ENCODE measurements around the gene SCAMP5. TPM values are rescaled to one million over a fixed set of nuclear protein-coding genes. Genes with fewer than 3 reads are reported as not detected.

SCAMP5 gene
- total RNA-seq, 1 experiment from 2014 or later = 70.1 TPM

DNA sequence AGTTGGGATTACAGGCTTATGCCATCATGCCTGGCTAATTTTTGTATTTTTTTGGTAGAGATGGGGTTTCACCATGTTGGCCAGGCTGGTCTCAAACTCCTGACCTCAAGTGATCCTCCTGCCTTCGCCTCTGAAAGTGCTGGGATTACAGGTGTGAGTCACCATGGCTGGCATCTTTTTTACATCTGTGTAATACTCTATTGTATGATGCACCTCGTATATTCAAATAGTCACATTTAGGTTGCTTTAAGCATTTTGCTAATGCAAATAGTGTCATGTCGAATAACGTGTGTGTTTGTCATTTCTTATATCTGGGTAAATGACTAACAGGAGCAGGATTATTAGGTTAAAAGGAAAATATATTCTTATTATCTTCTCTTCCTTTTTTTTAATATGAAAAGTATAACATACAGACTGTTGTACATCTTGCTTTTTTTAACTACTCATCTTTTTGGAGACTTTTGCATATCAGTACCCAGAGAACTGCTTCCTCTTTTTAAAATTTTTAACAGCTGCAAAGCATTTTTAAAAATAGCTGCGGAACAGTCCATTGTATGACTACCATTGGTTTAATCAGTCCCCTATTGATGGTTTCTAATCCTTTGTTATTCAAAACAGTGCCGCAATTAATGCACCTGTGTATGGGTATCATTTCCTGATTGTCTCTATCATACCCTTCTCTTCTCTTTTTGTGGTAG lies 13.4 kb downstream of the SCAMP5 start:
- Mint-ChIP-seq H3K9me3 (no peaks in the 10 kb centered on the region), H3K4me1 (no peaks in the 10 kb centered on the region), H3K27me3 (ENCODE audit: low read depth) (no peaks in the 10 kb centered on the region), H3K36me3 (peaks cover 14% of the 10 kb centered on the region), H3K27ac (no peak overlapping the region), H3K4me3 (no peak overlapping the region)
- DNase-seq (ENCODE audit: low spot score) = no peak
- ChIA-PET POLR2A (no interaction called here), CTCF (interaction anchor here (1.0 kb wide), 1 partner anchor 193 kb away, joined by 4 read pairs; the partner anchor contains the start of gene C15orf39)
- TF ChIP-seq, protein P1, sequence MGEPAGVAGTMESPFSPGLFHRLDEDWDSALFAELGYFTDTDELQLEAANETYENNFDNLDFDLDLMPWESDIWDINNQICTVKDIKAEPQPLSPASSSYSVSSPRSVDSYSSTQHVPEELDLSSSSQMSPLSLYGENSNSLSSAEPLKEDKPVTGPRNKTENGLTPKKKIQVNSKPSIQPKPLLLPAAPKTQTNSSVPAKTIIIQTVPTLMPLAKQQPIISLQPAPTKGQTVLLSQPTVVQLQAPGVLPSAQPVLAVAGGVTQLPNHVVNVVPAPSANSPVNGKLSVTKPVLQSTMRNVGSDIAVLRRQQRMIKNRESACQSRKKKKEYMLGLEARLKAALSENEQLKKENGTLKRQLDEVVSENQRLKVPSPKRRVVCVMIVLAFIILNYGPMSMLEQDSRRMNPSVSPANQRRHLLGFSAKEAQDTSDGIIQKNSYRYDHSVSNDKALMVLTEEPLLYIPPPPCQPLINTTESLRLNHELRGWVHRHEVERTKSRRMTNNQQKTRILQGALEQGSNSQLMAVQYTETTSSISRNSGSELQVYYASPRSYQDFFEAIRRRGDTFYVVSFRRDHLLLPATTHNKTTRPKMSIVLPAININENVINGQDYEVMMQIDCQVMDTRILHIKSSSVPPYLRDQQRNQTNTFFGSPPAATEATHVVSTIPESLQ (CRISPR knock-in tag; IDR thresholded peaks at IDR 0.05) = no peak
- no peak for TF ChIP-seq SMAD4 (CRISPR knock-in tag; IDR thresholded peaks at IDR 0.05)
- ATAC-seq = no peak

DNA sequence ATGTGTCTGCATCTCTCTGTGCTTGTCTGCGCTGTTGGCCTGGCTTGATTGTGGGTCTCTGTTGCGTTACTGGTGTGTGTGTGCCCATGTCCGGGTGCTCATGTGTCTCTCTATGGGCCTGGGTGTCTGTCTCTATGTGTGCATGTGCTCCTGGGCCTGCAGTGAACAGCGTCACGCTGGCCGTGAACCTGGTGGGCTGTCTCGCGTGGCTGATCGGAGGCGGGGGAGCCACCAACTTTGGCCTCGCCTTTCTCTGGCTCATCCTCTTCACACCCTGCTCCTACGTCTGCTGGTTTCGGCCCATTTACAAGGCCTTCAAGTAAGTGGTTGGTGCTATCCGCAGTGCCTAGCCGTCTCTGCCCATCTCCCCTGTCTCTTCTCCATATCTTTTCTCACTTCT lies 21.1 kb downstream of the SCAMP5 start:
- H3K27ac Mint-ChIP-seq = no peak overlapping the region
- peaks cover 19% of the 10 kb centered on the region for H3K36me3 Mint-ChIP-seq
- CTCF ChIA-PET = no interaction called here
- ATAC-seq (no peak), DNase-seq (ENCODE audit: low spot score) (no peak)
- H3K9me3 Mint-ChIP-seq = no peaks in the 10 kb centered on the region
- no peak overlapping the region for H3K4me3 Mint-ChIP-seq
- POLR2A ChIA-PET = no interaction called here
- H3K4me1 Mint-ChIP-seq = no peaks in the 10 kb centered on the region
- H3K27me3 Mint-ChIP-seq (ENCODE audit: low read depth) = no peaks in the 10 kb centered on the region
- TF ChIP-seq, protein P2, sequence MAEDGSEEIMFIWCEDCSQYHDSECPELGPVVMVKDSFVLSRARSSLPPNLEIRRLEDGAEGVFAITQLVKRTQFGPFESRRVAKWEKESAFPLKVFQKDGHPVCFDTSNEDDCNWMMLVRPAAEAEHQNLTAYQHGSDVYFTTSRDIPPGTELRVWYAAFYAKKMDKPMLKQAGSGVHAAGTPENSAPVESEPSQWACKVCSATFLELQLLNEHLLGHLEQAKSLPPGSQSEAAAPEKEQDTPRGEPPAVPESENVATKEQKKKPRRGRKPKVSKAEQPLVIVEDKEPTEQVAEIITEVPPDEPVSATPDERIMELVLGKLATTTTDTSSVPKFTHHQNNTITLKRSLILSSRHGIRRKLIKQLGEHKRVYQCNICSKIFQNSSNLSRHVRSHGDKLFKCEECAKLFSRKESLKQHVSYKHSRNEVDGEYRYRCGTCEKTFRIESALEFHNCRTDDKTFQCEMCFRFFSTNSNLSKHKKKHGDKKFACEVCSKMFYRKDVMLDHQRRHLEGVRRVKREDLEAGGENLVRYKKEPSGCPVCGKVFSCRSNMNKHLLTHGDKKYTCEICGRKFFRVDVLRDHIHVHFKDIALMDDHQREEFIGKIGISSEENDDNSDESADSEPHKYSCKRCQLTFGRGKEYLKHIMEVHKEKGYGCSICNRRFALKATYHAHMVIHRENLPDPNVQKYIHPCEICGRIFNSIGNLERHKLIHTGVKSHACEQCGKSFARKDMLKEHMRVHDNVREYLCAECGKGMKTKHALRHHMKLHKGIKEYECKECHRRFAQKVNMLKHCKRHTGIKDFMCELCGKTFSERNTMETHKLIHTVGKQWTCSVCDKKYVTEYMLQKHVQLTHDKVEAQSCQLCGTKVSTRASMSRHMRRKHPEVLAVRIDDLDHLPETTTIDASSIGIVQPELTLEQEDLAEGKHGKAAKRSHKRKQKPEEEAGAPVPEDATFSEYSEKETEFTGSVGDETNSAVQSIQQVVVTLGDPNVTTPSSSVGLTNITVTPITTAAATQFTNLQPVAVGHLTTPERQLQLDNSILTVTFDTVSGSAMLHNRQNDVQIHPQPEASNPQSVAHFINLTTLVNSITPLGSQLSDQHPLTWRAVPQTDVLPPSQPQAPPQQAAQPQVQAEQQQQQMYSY (CRISPR knock-in tag; IDR thresholded peaks at IDR 0.05) = no peak
- TF ChIP-seq, protein P3, sequence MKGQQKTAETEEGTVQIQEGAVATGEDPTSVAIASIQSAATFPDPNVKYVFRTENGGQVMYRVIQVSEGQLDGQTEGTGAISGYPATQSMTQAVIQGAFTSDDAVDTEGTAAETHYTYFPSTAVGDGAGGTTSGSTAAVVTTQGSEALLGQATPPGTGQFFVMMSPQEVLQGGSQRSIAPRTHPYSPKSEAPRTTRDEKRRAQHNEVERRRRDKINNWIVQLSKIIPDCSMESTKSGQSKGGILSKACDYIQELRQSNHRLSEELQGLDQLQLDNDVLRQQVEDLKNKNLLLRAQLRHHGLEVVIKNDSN (CRISPR knock-in tag; IDR thresholded peaks at IDR 0.05) = no peak
- TF ChIP-seq, protein P4, sequence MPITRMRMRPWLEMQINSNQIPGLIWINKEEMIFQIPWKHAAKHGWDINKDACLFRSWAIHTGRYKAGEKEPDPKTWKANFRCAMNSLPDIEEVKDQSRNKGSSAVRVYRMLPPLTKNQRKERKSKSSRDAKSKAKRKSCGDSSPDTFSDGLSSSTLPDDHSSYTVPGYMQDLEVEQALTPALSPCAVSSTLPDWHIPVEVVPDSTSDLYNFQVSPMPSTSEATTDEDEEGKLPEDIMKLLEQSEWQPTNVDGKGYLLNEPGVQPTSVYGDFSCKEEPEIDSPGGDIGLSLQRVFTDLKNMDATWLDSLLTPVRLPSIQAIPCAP (CRISPR knock-in tag; IDR thresholded peaks at IDR 0.05) = no peak
- TF ChIP-seq, protein P5, sequence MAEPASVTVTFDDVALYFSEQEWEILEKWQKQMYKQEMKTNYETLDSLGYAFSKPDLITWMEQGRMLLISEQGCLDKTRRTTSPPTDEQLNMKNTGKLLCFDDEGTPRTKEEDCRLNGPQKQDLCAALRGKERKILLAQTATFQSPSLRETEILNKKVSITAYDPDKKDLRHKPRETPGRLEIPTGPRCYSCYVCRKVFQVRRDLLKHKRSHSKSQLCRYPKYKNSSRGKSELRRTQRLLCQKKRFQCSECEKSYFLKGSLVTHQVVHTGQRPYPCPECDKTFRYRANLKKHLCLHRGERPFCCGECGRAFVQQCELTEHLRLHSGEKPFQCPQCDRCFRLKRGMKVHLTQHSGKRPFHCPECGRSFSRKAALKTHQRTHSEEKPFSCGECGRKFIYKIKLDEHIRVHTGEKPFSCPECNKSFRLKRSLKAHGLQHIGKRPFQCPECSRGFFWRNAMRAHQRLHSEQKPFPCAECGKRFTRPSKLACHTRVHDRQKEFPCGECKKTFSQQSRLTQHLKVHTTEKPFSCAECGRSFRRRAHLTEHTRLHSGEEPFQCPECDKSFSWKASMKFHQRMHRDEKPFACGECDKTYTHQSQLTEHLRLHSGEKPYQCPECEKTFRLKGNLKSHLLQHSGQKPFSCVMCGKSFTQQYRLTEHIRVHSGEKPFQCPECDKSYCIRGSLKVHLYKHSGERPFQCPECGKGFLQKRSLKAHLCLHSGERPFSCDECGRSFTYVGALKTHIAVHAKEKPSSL (CRISPR knock-in tag; conservative IDR thresholded peaks at IDR 0.05) = no peak
- no peak for TF ChIP-seq ZNF317 (CRISPR knock-in tag; IDR thresholded peaks at IDR 0.05; ENCODE audit: borderline replicate concordance, low read depth)
- TF ChIP-seq, protein P6, sequence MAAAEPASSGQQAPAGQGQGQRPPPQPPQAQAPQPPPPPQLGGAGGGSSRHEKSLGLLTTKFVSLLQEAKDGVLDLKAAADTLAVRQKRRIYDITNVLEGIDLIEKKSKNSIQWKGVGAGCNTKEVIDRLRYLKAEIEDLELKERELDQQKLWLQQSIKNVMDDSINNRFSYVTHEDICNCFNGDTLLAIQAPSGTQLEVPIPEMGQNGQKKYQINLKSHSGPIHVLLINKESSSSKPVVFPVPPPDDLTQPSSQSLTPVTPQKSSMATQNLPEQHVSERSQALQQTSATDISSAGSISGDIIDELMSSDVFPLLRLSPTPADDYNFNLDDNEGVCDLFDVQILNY (CRISPR knock-in tag; IDR thresholded peaks at IDR 0.05) = no peak
- TF ChIP-seq HMGA2 (CRISPR knock-in tag; IDR thresholded peaks at IDR 0.05) = no peak
- TF ChIP-seq, protein P7, sequence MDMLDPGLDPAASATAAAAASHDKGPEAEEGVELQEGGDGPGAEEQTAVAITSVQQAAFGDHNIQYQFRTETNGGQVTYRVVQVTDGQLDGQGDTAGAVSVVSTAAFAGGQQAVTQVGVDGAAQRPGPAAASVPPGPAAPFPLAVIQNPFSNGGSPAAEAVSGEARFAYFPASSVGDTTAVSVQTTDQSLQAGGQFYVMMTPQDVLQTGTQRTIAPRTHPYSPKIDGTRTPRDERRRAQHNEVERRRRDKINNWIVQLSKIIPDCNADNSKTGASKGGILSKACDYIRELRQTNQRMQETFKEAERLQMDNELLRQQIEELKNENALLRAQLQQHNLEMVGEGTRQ (CRISPR knock-in tag; IDR thresholded peaks at IDR 0.05) = no peak
- TF ChIP-seq NFE2L1 (CRISPR knock-in tag; IDR thresholded peaks at IDR 0.05) = no peak
- TF ChIP-seq, protein P1 (CRISPR knock-in tag; IDR thresholded peaks at IDR 0.05) = no peak
- TF ChIP-seq, protein P8, sequence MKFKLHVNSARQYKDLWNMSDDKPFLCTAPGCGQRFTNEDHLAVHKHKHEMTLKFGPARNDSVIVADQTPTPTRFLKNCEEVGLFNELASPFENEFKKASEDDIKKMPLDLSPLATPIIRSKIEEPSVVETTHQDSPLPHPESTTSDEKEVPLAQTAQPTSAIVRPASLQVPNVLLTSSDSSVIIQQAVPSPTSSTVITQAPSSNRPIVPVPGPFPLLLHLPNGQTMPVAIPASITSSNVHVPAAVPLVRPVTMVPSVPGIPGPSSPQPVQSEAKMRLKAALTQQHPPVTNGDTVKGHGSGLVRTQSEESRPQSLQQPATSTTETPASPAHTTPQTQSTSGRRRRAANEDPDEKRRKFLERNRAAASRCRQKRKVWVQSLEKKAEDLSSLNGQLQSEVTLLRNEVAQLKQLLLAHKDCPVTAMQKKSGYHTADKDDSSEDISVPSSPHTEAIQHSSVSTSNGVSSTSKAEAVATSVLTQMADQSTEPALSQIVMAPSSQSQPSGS (CRISPR knock-in tag; IDR thresholded peaks at IDR 0.05; ENCODE audit: borderline replicate concordance, low read depth) = no peak
- TF ChIP-seq MXD4 (CRISPR knock-in tag; IDR thresholded peaks at IDR 0.05; ENCODE audit: borderline replicate concordance) = no peak
- TF ChIP-seq TEAD1 (CRISPR knock-in tag; IDR thresholded peaks at IDR 0.05) = no peak

Data from WTC11 (cell line).